IMR-90 (cell line): ENCODE measurements around the gene RNF4. TPM values are rescaled to one million over a fixed set of nuclear protein-coding genes. Genes with fewer than 3 reads are reported as not detected.

Experiments used
- ATAC-seq: fragments of 200-7000 bp; cut with Tn5 transposase; 2 replicates; pipeline ENCODE4 v1.9.1; 2020; ENCODE audit warnings: low read depth, mild to moderate bottlenecking, moderate library complexity
- BruUV-seq: library from RNA; stranded (reverse); fragments of 400-500 nt; replicated peaks from 2 replicates; lab custom pipeline; 2021; lab: Mats Ljungman, UMichigan
- CTCF ChIA-PET: fragments of 300-600 bp; formaldehyde crosslinking; extraction: SDS; loops from one replicate; lab custom pipeline; 2021; ENCODE audit warnings: antibody characterized with exemption; lab: Yijun Ruan, JAX
- POLR2A ChIA-PET: fragments of 300-600 bp; sonication (Branson Sonifier 250); formaldehyde crosslinking; loops from one replicate; lab custom pipeline; 2022; ENCODE audit warnings: antibody characterized with exemption; ENCODE audit not compliant: unreplicated experiment; lab: Charles Lee
- DNase-seq: peaks from one replicate; pipeline ENCODE4 v3.0.0; 2013
- H2AFZ ChIP-seq: replicated peaks from 2 replicates; pipeline ENCODE3; 2013; ENCODE audit warnings: low read length, mild to moderate bottlenecking; ENCODE audit not compliant: poor library complexity
- H2AK5ac ChIP-seq: 2 replicates; pipeline ENCODE4 v1.6.1; 2013; ENCODE audit warnings: low read depth, low read length, inconsistent platforms
- H2AK9ac ChIP-seq: replicated peaks from 2 replicates; pipeline ENCODE3; 2013; ENCODE audit warnings: mild to moderate bottlenecking, low read depth, low read length, moderate library complexity; ENCODE audit not compliant: poor library complexity
- H2BK120ac ChIP-seq: 2 replicates; pipeline ENCODE4 v1.6.1; 2013; ENCODE audit warnings: low read depth, low read length, inconsistent platforms
- H2BK15ac ChIP-seq: 3 replicates; pipeline ENCODE4 v1.6.1; 2013; ENCODE audit warnings: low read depth, low read length, inconsistent platforms
- H2BK20ac ChIP-seq: 2 replicates; pipeline ENCODE4 v1.6.1; 2013; ENCODE audit warnings: low read depth, mild to moderate bottlenecking, inconsistent platforms, low read length, moderate library complexity
- H2BK5ac ChIP-seq: 2 replicates; pipeline ENCODE4 v1.6.1; 2013; ENCODE audit warnings: mild to moderate bottlenecking, low read depth, low read length, inconsistent platforms; ENCODE audit not compliant: poor library complexity, severe bottlenecking
- H3K14ac ChIP-seq: replicated peaks from 2 replicates; pipeline ENCODE4 v1.6.1; 2013; ENCODE audit warnings: low read depth, low read length, inconsistent platforms
- H3K18ac ChIP-seq: 2 replicates; pipeline ENCODE4 v1.6.1; 2013; ENCODE audit warnings: low read depth, low read length, control low read depth
- H3K23ac ChIP-seq: 2 replicates; pipeline ENCODE4 v1.6.1; 2013; ENCODE audit warnings: low read depth, low read length, inconsistent platforms
- H3K27ac ChIP-seq: 2 replicates; pipeline ENCODE4 v1.5.1; 2013; ENCODE audit warnings: mild to moderate bottlenecking, control low read depth, low read length; ENCODE audit not compliant: insufficient read depth
- H3K27me3 ChIP-seq: 2 replicates; pipeline ENCODE4 v1.6.1; 2013; ENCODE audit warnings: low read length; ENCODE audit not compliant: control insufficient read depth, insufficient read depth
- H3K36me3 ChIP-seq: 2 replicates; pipeline ENCODE4 v1.6.1; 2013; ENCODE audit warnings: low read length, mixed read lengths; ENCODE audit not compliant: control insufficient read depth, insufficient read depth
- H3K4ac ChIP-seq: 2 replicates; pipeline ENCODE4 v1.6.1; 2013; ENCODE audit warnings: low read depth, low read length, inconsistent platforms
- H3K4me1 ChIP-seq: 2 replicates; pipeline ENCODE4 v1.6.1; 2013; ENCODE audit warnings: low read length, mixed read lengths; ENCODE audit not compliant: control insufficient read depth, insufficient read depth
- H3K4me2 ChIP-seq: 2 replicates; pipeline ENCODE4 v1.6.1; 2013; ENCODE audit warnings: low read depth, mild to moderate bottlenecking, control low read depth, low read length, moderate library complexity
- H3K4me3 ChIP-seq: 2 replicates; pipeline ENCODE4 v1.5.1; 2013; ENCODE audit warnings: low read depth, mild to moderate bottlenecking, control low read depth, low read length, moderate library complexity; ENCODE audit not compliant: insufficient read depth
- H3K56ac ChIP-seq: 2 replicates; pipeline ENCODE4 v1.6.1; 2013; ENCODE audit warnings: low read length, inconsistent platforms; ENCODE audit not compliant: insufficient read depth; ENCODE audit errors: extremely low read depth
- H3K79me1 ChIP-seq, 2 experiments: 2 replicates each; pipeline ENCODE4 v1.6.1; 2013; ENCODE audit warnings: low read length in 2 of 2, inconsistent platforms in 1 of 2, low read depth in 1 of 2
- H3K9ac ChIP-seq: 2 replicates; pipeline ENCODE4 v1.6.1; 2013; ENCODE audit warnings: low read depth, low read length, control low read depth
- H3K9me1 ChIP-seq: 2 replicates; pipeline ENCODE4 v1.6.1; 2013; ENCODE audit warnings: low read length, inconsistent platforms; ENCODE audit not compliant: insufficient read depth
- H3K9me3 ChIP-seq: 2 replicates; pipeline ENCODE4 v1.6.1; 2013; ENCODE audit warnings: low read length; ENCODE audit not compliant: control insufficient read depth, insufficient read depth
- H4K20me1 ChIP-seq: 2 replicates; pipeline ENCODE4 v1.6.1; 2013; ENCODE audit warnings: low read length, inconsistent platforms; ENCODE audit not compliant: insufficient read depth
- H4K5ac ChIP-seq: 2 replicates; pipeline ENCODE4 v1.6.1; 2013; ENCODE audit warnings: mild to moderate bottlenecking, low read depth, low read length, control low read depth
- H4K8ac ChIP-seq, 2 experiments: 2 replicates each; pipeline ENCODE4 v1.6.1; 2013; ENCODE audit warnings: low read depth in 2 of 2, low read length in 2 of 2, control low read depth in 1 of 2, inconsistent platforms in 1 of 2
- H4K91ac ChIP-seq: 2 replicates; pipeline ENCODE4 v1.6.1; 2013; ENCODE audit warnings: low read depth, low read length, inconsistent platforms; ENCODE audit not compliant: insufficient read depth
- BHLHE40 ChIP-seq: fragments of 150-350 bp; IDR thresholded peaks from 2 replicates; pipeline ENCODE4 v1.6.1; 2016; ENCODE audit warnings: mild to moderate bottlenecking, low read depth, low read length
- CEBPB ChIP-seq: IDR thresholded peaks from 2 replicates; pipeline ENCODE4 v1.6.1; 2012; ENCODE audit warnings: low read depth, low read length, improper control_type of control experiment
- CHD1 ChIP-seq: IDR thresholded peaks from 2 replicates; pipeline ENCODE4 v1.6.1; 2012; ENCODE audit warnings: low read depth, low read length, improper control_type of control experiment
- FOS ChIP-seq: fragments of 150-350 bp; IDR thresholded peaks from 2 replicates; pipeline ENCODE4 v1.6.1; 2016; ENCODE audit warnings: low read depth, low read length
- RFX5 ChIP-seq: IDR thresholded peaks from 2 replicates; pipeline ENCODE4 v1.8.0; 2012; ENCODE audit warnings: low read depth, mild to moderate bottlenecking, low read length, moderate library complexity
- SMC3 ChIP-seq: fragments of 150-350 bp; IDR thresholded peaks from 2 replicates; pipeline ENCODE4 v1.6.1; 2016; ENCODE audit warnings: low read depth, mild to moderate bottlenecking, antibody characterized with exemption, low read length, moderate library complexity
- USF2 ChIP-seq: fragments of 150-350 bp; IDR thresholded peaks from 2 replicates; pipeline ENCODE4 v1.6.1; 2017; ENCODE audit warnings: mild to moderate bottlenecking, antibody characterized with exemption, low read length, low read depth
- WGBS, 2 experiments: methylation state at CpG; one replicate each; pipeline versions ENCODE4 v1.1.5 to v1.1.7; 2013; ENCODE audit warnings: missing lambda C conversion rate in 2 of 2; ENCODE audit not compliant: insufficient read length in 1 of 2; ENCODE audit errors: extremely low coverage in 2 of 2; 5-methylcytosine and 5-hydroxymethylcytosine counted together
- dilution Hi-C: fragments of 300-500 bp; cut with HindIII; formaldehyde crosslinking; loops from one replicate; pipeline ENCODE4 v1.14.3; 2018; ENCODE audit warnings: low sequenced_read_pairs; ENCODE audit not compliant: unreplicated experiment
- in situ Hi-C: fragments of 300-500 bp; cut with MboI; formaldehyde crosslinking; loops from 3 replicates; pipeline ENCODE4 v1.14.3; 2019; ENCODE audit warnings: low sequenced_read_pairs, inconsistent platforms, mixed read lengths
- intact Hi-C: fragments of 100-400 bp; cut with micrococcal nuclease; formaldehyde crosslinking; loops from 2 replicates; pipeline ENCODE4 v1.10.0; 2022
- polyA plus RNA-seq, 3 experiments: library from polyadenylated mRNA; depleted of rRNA; stranded (reverse); fragments of >200 nt; gene quantifications; 2 replicates each; pipeline ENCODE4 v1.2.3, GENCODE V29; 2012; ENCODE audit warnings: low replicate concordance in 1 of 3
- total RNA-seq: library from RNA; depleted of rRNA; stranded (reverse); fragments of >200 nt; gene quantifications from 2 replicates; pipeline ENCODE4 v1.2.3, GENCODE V29; 2012

RNF4 gene
- total and polyA plus RNA-seq, 2 of the 4 experiments (the other 2 are of a cell fraction) = 63.8 to 73.8 TPM

- H3K27me3 ChIP-seq = no peaks in the 10 kb centered on the region
- no peak overlapping the region for H4K91ac ChIP-seq
- in situ Hi-C loops (no loop called here), intact Hi-C loops (no loop called here), dilution Hi-C loops (no loop called here)
- CTCF ChIA-PET = no interaction called here
- peaks cover 32 to 58% of the 10 kb centered on the region in 2 experiments for H3K79me1 ChIP-seq
- no peak overlapping the region for H3K18ac ChIP-seq
- no peak overlapping the region for H3K56ac ChIP-seq
- DNase-seq (no peak), ATAC-seq (no peak)
- no peak for TF ChIP-seq USF2
- TF ChIP-seq BHLHE40 = no peak
- no peak for TF ChIP-seq FOS
- no peak for TF ChIP-seq SMC3
- TF ChIP-seq CEBPB = no peak
- TF ChIP-seq CHD1 = no peak
- TF ChIP-seq RFX5 = no peak
- no peak overlapping the region for H2BK15ac ChIP-seq
- H3K9me3 ChIP-seq = no peaks in the 10 kb centered on the region
- no peaks in the 10 kb centered on the region for H3K4me1 ChIP-seq
- no peak overlapping the region for H3K27ac ChIP-seq
- H3K14ac ChIP-seq = no peak overlapping the region
- no peak overlapping the region for H2AK9ac ChIP-seq
- H4K20me1 ChIP-seq = peaks cover 27% of the 10 kb centered on the region
- no peak overlapping the region for H3K4me3 ChIP-seq
- no peak overlapping the region for H3K4ac ChIP-seq
- no peak overlapping the region for H2BK120ac ChIP-seq
- peaks cover 66% of the 10 kb centered on the region for H3K36me3 ChIP-seq
- no CpG with 5 or more reads among the region's 9 CpGs for WGBS, 2 experiments
- no peak overlapping the region for H3K4me2 ChIP-seq
- no peak overlapping the region for H2BK20ac ChIP-seq
- no peak overlapping the region for H2AFZ ChIP-seq
- no peak overlapping the region for H3K23ac ChIP-seq
- no peak overlapping the region for H4K5ac ChIP-seq
- BruUV-seq = no TSS peak
- H2BK5ac ChIP-seq = no peak overlapping the region
- H4K8ac ChIP-seq = no peak overlapping the region
- POLR2A ChIA-PET = no interaction called here
- no peak overlapping the region for H3K9ac ChIP-seq
- no peak overlapping the region for H2AK5ac ChIP-seq
- H3K9me1 ChIP-seq = peaks cover 3% of the 10 kb centered on the region; the same call in 1 of the 2 replicates
Observed at GRCh38 chr4:2511645-2512131, 42.8 kb downstream of the RNF4 start.
